Activated naive CD4-positive, alpha-beta T cell treated with anti-CD3 and anti-CD28 coated beads, Interleukin-2, amount 50 U/mL, for 72 hours (primary cell): Measurements from ENCODE around the gene STK11. TPM values are rescaled to one million over a fixed set of nuclear protein-coding genes. Genes with fewer than 3 reads are reported as not detected.

Source experiments
- ATAC-seq, 2 donors: fragments of 150-1000 bp; cut with Tn5 transposase; 2 replicates each; pipeline ENCODE4 v1.10.0; 2021; ENCODE audit warnings: mild to moderate bottlenecking in 2 of 2, moderate library complexity in 2 of 2
- DNase-seq, 2 donors: peaks; one replicate each; pipeline ENCODE4 v3.0.0; 2021 to 2022; ENCODE audit warnings: low spot score in 2 of 2
- H3K27ac Mint-ChIP-seq, 2 donors: one replicate each; pipeline ENCODE4 v1.8.0; 2022; ENCODE audit warnings: mild to moderate bottlenecking in 2 of 2, mixed read lengths in 2 of 2
- H3K36me3 Mint-ChIP-seq, 2 donors: one replicate each; pipeline ENCODE4 v1.8.0; 2022; ENCODE audit warnings: mixed read lengths in 2 of 2
- H3K9me3 Mint-ChIP-seq, 2 donors: one replicate each; pipeline ENCODE4 v1.8.0; 2022; ENCODE audit warnings: mixed read lengths in 2 of 2
- total RNA-seq, 2 donors: library from RNA; stranded (reverse); gene quantifications; one replicate each; pipeline ENCODE4 v1.2.3, GENCODE V29; 2022

The STK11 gene
- total RNA-seq, 2 donors from 2014 or later = 73.1 to 86.4 TPM

DNA sequence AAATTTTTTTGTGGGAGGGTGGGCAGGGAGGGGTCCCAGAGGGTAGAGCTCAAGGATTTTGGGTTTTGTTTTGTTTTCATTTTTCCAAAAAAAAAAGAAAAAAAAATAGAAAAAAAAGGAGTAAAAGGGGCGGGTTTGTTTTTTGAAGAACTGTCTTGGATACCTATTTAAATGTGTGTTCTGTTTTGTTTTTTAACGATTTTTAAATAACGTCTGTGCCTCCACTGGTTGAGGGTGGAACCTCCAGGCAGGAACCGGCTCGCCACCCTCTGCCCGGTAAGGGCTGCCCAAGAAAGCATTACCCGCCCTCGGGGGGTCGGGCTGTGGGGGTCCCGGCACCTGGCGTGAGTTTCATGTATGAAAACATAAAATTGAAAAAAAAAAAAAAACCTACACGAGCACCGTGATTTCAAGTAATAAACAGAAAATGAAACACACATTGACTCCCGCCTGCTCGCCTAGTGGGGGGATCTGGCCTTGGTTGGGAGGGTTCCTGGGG lies 53.2 kb downstream of the STK11 start:
- Mint-ChIP-seq H3K27ac (peak overlapping the region; percentile 92 to 96), H3K36me3 (peaks cover 16 to 25% of the 10 kb centered on the region in 2 donors), H3K9me3 (no peaks in the 10 kb centered on the region)
- ATAC-seq (no peak), DNase-seq (no peak)

DNA sequence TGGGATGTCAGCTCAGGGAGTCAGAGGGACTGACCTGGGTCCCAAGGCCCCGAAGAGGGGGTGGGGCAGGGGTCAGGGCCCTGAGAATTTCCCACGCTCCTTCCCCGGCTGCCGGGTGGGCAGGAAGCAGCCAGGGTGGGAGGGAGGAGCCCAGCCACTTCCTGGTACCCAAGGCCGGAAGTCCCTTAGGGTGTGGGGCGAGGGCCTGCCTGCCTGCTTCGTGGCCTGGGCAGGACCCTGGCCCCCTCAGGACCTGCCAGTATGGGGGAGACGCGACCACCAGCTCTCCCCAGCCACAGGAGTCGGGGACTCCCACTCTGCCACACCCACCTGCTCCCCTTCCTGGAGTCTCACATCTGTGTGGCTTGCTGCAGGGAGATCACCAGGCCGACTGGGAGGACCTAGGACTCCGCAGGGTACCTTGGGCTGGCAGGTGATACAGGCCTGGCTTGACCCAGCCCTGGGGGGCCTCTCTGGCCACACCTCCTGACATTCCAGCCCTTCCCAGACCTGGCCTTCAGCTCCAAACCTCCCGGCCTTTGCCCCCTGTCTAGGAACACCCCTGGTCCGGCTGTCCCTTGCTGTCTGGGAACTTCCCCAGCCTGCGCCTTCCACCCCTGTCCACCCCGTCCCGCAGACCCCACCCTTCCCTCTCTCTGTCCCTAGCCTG lies 53.8 kb downstream of the STK11 start:
- Mint-ChIP-seq H3K9me3 (no peaks in the 10 kb centered on the region), H3K27ac (peak overlapping the region; percentile 92 to 96), H3K36me3 (peaks cover 16 to 25% of the 10 kb centered on the region in 2 donors)
- DNase-seq = peak; percentile 69 to 87
- peak; percentile 40 to 42 for ATAC-seq

DNA sequence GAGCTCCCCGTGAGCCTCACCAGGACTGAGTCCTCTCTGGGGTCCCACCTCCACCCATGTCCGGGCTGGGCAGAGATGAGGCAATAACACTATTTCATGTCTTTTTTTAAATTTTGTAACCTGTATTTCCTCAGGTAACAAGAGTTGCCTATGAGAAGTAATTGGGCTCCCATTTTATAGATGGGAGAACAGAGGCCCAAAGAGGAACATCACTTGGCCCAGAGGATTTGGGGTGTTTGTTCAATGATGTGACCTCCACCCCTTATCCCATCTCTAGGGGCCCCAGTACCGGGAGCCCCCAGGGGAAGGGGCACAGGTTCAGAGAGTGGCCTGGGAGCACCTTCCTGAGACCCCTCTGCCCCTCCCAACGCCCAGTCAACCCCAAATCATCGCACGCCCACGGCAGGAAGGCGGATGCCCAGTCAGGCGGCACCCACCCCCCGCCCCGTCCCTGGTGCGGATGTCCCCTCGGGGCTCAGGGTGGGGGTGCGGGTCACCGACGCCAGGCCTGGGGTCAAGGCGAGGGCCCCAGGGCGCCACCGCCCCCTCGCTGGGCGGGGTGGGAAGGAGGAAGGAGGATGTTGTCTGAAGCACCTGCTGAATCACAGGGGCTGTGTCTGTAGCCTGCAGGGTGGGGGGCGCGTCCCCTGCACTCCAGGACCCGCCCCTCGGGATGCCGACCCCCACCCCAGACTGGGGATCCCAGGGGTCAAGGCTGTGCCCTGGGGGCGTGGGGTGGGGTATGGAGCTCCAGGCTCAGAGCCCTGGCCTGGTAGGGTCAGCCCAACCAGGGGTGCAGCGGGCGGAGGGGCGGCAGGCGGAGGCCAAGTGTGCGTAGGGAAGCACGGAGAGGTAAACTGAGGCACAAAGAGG lies 54.5 kb downstream of the STK11 start:
- peak in 1 of 2 donors; percentile 85 for DNase-seq
- Mint-ChIP-seq H3K9me3 (no peaks in the 10 kb centered on the region), H3K27ac (peak overlapping the region; percentile 92 to 96), H3K36me3 (peaks cover 10 to 25% of the 10 kb centered on the region in 2 donors)
- peak; percentile 38 to 47 for ATAC-seq

DNA sequence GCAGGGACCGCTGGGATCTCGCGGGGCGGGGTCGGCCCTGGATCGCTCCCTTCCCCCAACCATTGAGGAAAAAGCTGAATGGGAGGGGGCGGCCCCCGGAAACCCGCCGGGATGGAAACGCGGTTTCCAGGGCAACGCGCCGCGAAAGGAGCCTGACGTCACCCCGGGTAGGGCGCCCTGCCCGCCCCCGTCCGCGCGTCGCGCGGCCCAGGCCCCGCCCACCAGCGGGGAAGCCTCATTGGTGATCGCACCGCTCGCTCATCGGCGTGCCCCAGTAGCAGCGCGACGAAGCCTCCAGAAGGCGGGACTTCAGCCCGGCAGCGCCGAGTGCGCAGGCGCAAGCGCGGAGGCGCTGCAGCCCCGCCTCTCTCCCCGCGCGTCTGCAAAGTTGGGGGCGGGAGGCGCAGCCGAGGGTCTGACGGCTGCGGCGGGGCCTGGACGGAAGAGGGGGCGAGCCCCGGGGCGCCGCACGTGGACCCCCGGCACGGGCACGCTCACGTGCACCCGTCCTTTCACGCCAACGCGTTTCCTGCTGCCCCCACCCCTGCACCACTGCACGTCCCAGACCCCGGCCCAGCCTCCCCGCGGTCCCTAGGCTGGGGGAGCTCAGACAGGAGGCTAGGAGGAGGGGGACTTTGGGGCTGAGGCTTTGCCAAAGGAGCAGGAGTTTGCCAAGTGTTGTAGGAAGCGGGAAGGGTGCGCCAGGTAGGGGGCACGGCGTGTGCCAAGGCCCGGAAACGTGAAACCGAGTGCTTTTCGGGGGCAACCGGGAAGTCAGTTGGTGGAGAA lies 55.4 kb downstream of the STK11 start:
- DNase-seq (peak; percentile 98 to 99), ATAC-seq (peak; percentile 79 to 87)
- no peaks in the 10 kb centered on the region for H3K9me3 Mint-ChIP-seq
- H3K27ac Mint-ChIP-seq = peak overlapping the region; percentile 92 to 97
- H3K36me3 Mint-ChIP-seq = peaks cover 9 to 25% of the 10 kb centered on the region in 2 donors

DNA sequence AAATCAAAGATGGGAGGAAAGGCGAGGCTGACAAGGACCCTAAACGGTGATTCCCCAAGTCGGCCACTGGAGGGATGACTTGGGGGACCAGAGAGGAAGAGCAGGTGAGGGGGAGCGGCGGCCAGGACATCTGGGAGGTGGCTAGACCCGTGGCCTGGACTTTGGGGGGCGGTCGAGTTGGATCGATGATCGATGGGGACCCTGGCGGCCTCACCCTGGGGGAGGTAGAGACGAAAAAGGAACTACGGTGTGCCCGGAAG lies 55.9 kb downstream of the STK11 start:
- peaks cover 9 to 25% of the 10 kb centered on the region in 2 donors for H3K36me3 Mint-ChIP-seq
- no peaks in the 10 kb centered on the region for H3K9me3 Mint-ChIP-seq
- peak overlapping the region; percentile 92 to 97 for H3K27ac Mint-ChIP-seq
- ATAC-seq (no peak), DNase-seq (no peak)

DNA sequence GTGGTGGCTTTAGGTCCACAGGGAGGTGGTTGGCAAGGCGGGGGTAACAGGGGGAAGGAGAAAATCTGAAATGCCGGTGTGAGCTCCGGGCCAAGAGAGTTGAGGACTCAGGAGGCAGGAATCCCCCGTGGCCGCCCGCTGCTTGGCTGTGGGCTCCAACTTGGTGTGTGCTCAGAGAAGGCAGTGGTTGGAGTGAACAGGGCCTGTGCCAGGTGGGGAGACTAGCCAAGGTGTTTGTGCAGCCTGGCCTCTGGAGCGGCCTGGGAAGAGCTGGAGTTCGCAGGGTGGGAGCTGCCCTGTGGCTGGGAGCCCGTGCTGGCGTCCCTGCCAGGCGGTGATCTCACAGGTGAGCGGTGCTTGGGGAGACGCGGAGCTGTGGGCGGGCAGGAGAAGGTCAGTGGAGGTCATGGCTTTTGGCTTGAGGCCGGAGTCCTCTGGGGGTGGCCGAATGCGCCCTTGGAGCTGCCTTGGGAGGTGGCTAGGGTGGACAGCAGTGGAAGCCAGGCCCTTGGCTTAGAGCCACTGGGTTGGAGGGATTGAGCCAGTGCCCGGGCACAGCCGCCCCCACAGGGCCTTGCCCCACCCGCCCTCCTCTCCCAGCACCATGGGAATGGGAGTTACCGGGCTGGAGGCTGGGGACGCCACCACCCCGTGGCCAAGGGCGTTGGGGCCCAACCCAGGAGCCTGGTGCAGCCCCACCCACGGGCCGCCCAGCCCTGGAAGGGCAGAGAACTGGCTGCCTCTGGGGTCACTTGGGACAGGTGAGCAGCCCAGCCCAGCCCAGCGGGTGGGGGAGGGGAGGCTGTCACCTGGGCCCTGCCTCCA lies 56.4 kb downstream of the STK11 start:
- DNase-seq (no peak), ATAC-seq (no peak)
- H3K27ac Mint-ChIP-seq = peak overlapping the region; percentile 92 to 97
- H3K36me3 Mint-ChIP-seq = peaks cover 9 to 25% of the 10 kb centered on the region in 2 donors
- H3K9me3 Mint-ChIP-seq = no peaks in the 10 kb centered on the region

DNA sequence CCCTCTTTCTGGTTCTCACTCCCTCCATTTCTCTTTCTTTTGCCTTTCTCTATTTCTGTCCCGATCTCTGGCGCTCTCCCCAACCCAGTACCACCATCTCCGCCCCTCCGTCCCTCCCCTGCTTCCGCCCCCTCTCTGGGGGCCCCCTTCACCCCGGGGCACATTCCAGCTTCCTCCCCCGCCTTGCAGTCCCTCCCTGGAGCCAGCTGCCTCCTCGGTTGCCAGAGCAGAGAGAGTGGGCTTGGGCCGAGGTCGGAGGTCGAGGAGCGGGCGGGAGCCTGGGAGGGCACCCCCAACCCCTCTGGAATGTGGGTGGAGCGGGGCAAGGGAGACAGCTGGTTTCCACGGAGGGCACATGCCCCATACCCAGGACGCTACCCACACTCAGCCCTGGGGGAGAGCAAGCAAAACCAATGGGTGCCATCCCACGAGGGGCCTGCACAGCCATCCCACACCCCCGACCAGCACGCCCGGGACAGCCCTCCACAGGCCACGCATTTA lies 57.1 kb downstream of the STK11 start:
- DNase-seq (no peak), ATAC-seq (no peak)
- H3K9me3 Mint-ChIP-seq = no peaks in the 10 kb centered on the region
- peaks cover 9 to 22% of the 10 kb centered on the region in 2 donors for H3K36me3 Mint-ChIP-seq
- peak overlapping the region in 1 of 2 donors; percentile 53 for H3K27ac Mint-ChIP-seq

DNA sequence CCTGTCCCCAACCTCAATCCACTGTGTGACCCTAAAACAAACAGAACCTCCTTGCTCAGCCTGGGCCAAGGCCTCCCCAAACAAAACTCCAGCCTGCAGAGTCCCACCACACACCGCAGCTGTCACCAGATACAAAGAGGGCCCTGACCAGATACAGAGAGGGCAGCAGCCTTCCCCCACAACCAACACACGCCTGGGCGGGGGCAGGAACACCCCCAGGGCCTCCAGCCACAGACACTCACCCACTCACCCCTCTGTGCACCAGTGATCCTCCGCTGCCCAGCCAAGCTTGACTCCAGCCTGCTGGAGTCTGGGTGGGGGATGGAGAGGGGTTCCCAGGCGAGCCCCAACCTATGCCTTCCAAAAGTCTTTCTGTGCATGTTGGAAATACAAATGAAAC lies 57.6 kb downstream of the STK11 start:
- H3K36me3 Mint-ChIP-seq = peaks cover 9 to 21% of the 10 kb centered on the region in 2 donors
- no peak for ATAC-seq
- DNase-seq = no peak
- peak overlapping the region in 1 of 2 donors; percentile 53 for H3K27ac Mint-ChIP-seq
- H3K9me3 Mint-ChIP-seq = no peaks in the 10 kb centered on the region

DNA sequence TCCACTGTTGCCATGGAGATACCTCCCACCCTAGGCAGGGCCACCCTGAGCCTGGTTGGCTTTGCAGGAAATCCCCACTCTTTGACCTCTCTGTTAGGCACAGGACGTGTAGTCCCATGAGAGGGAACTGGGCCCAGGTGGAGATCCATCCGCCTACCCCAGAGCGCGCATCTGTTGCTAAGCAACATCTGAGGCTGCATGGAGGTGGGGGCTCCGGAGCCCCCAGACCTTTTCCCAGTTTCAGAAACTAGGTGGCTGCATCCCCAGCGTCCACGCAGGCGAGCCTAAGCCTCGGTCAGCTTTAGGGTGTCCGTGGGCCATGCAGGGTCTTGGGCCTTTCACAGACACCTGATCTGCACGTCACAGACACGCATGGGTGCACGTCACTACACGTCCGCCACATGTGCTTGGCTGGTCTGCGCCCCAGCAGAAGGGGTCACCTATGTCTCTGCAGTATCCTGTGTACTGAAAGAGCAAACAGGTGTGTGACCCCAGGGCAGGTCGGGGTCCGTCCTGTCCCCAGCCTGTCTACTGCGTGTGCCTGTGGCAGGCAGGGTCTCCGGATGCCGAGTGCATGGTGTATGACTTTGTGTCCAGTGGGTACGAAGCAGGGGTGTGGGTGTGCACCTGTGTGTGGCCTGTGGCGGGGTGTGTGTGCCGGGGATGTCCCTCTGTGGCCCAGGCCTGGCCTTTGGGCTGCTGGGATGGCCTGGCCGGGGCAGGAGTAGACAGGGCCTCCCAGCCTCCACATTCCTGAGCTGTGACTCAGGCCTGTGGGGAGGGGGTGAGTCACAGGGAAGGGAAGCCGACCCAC lies 59.4 kb downstream of the STK11 start:
- no peaks in the 10 kb centered on the region for H3K9me3 Mint-ChIP-seq
- ATAC-seq = peak in 1 of 2 donors; percentile 2
- DNase-seq = peak in 1 of 2 donors; percentile 77
- H3K36me3 Mint-ChIP-seq = peaks cover 11 to 12% of the 10 kb centered on the region in 2 donors
- H3K27ac Mint-ChIP-seq = peak overlapping the region in 1 of 2 donors; percentile 47

DNA sequence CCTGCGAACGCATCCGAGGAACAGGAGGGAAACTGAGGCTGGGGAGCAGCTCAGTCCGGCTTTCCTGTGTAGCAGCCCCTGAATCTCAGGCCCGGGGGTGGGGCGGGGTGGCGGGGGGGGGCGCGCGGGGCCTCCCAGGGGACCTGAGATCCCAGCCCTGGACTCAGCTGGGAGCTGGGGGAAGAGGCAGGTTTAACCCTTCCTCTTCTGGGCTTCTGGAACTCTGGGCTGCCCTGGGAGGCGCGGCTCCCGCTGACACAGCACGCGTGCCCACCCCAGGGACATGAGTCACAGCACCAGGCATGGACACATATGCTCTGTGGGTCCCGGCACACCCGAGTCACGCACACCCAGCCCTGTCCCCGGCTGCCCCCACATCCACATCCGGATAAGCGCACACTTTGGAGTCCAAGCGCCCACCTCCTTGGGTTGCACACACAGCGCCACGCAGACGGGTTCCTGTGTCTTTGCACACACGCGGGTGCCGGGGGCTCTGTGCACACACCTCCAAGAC lies 60.1 kb downstream of the STK11 start:
- H3K27ac Mint-ChIP-seq = no peak overlapping the region
- peak; percentile 0 to 33 for ATAC-seq
- H3K36me3 Mint-ChIP-seq = peaks cover 18 to 19% of the 10 kb centered on the region in 2 donors
- peak in 1 of 2 donors; percentile 78 for DNase-seq
- no peaks in the 10 kb centered on the region for H3K9me3 Mint-ChIP-seq

DNA sequence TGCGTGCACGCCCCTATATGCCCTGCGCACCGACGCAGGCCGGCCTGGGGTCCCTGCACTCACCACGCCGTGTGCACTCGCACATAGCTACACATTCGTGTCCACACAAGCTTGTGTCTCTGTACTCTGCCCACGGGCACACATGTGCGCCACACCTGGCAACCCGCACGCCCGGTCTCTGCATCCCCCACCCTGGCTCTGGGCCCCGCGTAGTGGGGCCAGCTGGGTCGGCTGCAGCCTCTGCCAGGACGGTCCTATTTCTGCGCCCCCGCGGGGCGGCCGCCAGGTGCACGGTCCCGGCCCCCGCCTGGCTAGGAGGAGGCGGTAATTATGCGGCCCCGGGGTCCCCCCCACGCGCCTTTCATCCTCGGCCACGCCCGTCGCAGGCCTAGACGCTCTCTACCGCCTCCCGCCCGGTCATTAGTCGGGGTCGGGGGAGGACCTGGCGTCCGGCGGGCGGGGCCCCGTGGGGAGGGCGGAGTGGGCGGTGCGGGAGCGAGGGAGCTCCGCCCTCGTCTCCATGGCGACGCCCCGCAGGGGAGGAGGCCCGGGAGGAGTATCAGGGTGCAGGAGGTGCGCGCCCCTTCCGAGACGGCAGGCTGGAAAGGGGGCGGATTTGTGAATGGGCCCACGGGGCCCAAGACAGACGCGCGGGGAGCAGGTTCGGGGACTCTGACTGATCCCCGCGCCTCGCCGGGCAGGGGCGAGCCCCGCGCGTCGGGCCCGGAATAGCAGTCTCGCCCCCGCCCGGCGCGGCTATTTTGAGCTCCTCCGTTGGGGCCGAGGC lies 60.7 kb downstream of the STK11 start:
- DNase-seq = peak; percentile 91 to 92
- peak; percentile 42 to 58 for ATAC-seq
- Mint-ChIP-seq H3K9me3 (no peaks in the 10 kb centered on the region), H3K27ac (no peak overlapping the region), H3K36me3 (peaks cover 23% of the 10 kb centered on the region in 2 donors)

DNA sequence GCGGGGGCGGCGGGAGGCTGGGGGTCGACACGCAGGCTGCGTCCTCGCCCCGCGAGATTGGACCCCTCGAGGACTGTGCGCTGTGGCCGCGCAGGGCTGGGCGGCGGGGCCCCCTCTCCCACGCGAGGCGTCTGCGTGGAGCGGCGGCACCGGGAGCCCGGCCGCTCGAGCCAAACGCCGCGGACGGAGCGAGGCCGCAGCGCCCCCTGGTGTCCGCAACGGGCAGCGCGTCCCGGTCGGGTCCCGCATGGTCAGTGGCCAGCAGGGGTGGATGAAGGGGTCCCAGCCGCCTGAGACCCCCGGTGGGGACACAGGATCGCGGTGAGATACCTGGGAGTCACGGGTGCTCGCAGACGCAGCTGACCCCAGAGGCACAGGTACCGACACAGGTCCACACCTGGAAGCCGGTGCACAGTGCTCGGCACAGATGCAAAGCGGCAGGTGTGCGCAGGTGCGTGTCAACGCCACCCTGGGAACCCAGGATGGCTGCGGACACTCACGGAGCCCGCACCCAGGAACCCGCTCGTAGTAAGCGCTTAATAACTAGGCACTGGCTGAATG lies 61.4 kb downstream of the STK11 start:
- Mint-ChIP-seq H3K9me3 (no peaks in the 10 kb centered on the region), H3K36me3 (peaks cover 23% of the 10 kb centered on the region in 2 donors), H3K27ac (no peak overlapping the region)
- peak; percentile 2 to 11 for ATAC-seq
- DNase-seq = peak; percentile 82 to 86

DNA sequence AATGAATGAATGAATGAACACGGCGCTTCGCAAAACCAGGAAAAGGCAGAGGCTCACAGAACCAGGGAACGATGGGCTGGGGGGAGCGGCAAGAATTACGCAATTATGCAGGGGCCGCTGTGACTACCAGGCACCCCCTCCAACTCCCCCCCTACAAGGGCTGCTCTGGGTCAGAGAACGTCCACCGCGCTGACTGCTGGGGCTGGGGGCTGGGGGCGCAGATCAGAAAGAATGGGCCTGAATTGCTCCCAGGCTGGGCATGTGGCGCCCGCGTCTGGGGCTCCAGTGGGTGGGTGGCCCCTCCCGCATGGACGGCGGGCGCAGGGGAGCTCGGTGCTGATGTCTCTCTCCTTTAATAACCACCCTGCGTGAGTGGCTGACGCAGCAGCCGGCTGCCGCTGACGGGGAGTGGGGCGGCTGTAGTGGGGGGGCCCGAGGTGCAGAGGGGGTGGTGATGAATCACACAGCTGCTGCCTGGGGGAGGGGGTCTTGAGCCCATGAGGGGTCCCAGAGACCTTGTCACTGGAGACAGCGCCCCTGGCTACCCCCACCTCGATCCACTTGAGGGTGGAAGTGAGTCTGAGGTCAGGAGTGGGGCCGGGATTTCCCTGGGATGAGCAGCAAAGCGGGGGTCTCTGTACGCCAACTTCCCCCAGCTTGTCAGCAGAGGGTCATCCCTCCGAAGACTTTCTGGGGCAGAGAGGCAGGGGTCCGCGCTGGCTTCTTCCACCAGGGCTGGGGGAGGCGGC lies 62.1 kb downstream of the STK11 start:
- DNase-seq = no peak

More for the DNA sequence above, 62.1 kb downstream of the STK11 start:
- no peaks in the 10 kb centered on the region for H3K9me3 Mint-ChIP-seq
- no peak for ATAC-seq
- H3K27ac Mint-ChIP-seq = no peak overlapping the region
- peaks cover 27 to 28% of the 10 kb centered on the region in 2 donors for H3K36me3 Mint-ChIP-seq
